Stimulated activated CD4-positive, alpha-beta T cell treated with anti-CD3 and anti-CD28 coated beads, Interleukin-4, amount 100 ng/mL, for 24 hours (primary cell): ENCODE measurements around the gene YWHAH.

ENCODE experiments used
- DNase-seq: peaks from one replicate; pipeline ENCODE4 v3.0.0-alpha.2; 2020

The YWHAH gene

GRCh38 chr22:31943978-31944699 is at the start of gene YWHAH:
TSS of gene YWHAH (plus strand) at chr22:31944535. CDS start at chr22:31944734, 199 bp downstream.
- peak; percentile 91 for DNase-seq

DNA sequence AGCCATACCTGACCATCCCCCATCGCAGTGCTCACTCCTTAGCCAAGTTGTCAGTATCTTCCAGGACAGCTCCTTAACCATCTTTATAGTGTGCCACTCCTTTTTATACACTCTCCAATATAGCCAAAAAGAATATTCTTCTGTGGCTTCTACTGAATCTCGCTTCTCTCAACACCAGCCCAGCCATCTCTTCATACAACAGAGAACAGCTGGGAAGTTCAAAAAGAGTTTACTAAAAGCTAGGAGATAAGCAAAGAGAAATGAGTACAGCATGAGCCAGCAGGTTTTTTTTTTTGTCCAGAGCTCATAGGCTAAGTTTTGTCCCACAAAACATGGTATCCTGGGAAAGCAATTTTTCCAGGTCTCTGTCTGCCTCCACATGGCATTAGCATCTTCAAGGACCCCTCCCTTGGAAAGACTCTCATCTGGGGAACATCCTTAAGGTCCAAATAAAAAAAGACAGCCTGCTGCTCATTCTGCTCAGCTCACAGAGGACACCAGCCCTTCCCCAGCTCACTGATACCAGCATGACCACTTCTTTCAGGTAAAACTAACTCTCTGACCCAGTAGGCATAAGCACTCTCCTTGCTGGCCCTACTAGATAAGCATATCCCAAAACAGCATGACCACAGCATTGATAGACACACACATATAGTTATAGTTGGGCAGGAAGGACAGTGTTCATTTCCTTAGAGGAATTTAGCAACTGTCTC is 48.8 kb upstream of the YWHAH start:
- no peak for DNase-seq

DNA sequence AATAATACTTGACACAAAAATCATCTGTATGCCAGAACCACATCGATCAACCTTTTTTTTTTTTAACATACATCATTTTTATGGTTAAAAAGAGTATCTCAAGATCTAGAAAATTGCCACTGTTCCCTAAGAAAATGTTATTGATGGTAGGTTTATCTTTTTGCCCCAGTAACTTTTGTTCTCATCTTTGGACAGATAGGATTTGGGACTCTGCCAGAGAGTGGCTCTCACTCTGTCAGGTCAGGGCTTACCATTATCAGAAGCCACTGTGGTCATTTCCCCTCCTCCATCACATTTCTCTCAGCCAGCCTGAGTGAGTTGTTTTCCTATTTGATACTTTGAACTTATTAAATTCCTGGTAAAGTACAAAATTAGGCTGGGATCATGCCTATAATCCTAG is 47.9 kb upstream of the YWHAH start:
- no peak for DNase-seq

DNA sequence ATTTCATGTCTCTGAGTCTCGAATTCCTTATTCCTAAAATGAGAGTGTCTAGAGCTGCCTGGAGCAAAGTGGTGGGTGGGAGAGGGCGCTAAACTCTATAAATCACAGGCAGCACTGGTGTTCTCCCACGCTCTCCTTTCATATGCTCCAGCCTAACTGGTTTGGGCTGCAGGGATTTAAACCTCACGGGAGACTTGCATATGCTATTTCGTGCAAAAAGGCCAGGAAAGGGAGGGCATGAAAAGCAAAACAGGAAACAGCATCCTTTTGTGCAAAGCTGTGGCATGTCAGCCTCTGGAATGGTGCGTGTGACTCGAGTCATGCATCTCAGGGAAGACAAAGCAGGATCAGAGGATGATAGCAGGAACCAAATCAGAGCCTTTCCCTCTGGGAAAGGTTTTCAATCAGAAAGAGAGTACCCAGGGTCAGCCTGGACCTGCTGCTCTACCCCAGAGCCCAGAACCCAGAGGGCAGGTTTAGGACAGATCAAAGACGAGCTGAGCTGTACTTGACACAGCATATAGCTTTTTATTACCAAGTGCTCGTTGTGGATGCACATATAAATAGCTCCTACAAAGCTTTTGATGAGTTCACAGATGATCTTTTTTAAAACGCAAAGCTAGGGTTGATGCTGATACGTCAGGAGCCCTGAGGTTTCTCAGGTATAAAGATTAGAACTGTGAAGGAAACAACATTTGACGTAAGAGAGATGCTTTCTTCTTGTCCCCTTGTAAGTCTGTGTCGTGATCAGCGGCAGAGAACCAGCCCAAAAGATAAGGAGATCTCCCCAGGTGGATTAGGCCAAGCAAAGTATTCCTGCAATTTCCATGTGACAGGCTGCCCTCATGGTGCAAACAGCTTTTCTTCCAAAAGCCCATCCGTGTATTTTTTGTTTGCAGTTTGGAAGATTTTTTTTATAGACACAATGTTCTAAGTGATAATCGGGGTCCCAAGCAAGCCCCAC is 46.2 kb upstream of the YWHAH start:
- no peak for DNase-seq

DNA sequence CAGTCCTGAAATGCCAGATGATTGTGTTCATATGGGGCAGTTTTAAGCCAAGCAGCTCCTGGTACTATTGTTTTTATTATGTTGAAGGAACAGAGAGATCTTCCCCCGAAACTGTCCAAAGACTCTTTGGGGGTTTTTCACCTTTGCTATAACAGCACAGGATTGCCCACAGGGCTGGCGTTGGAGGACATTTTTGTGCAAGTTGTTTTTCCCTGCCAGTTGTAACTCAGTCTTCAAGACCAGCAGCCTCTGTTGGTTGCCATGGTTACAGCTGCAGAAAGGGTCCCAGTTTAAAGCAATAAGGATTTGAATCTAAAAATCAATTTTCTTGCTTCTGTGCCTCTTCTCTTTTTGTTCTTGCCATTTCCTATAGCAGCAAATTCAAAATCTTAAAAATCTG is 45.4 kb upstream of the YWHAH start:
- DNase-seq, result no peak

- DNase-seq, result no peak
Measured at GRCh38 chr22:31899669-31900068, 44.7 kb upstream of the YWHAH start.

DNA sequence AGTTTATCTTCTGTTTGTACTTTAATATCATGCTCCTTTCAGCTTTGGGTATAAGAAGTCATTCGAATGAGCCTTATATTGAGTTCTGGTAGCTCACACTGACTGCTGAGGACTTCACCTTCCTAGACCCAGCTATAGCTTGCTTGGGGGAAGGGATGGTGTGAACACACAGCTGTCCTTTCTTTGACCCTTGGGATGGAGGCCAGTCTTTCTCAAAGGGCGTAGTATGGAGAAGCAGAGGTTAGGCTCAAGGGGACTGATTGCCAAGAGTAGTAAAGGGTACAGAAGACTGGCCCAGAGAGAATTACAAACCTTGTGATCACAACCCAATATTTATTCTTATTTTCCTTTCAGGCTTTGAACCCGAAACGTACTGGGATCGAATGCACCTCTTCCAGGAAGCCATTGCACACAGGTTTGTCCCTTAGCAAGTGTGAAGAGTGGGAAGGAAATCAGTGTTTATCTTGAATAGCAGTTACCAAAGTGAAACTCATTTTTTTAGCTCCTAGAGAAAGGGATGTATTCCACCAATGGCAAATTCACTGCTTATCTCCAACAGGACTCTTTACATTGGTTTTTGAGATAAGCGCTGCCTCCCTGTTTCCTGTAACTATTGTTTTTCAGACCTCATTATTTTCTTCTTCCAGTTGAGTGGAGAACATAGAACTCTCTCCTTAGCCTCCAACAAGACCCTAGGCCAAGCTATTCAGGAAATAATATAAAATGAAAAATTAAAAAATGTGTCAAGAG is 42.8 kb upstream of the YWHAH start:
- no peak for DNase-seq

- no peak for DNase-seq
Measured at GRCh38 chr22:31904651-31905050, 39.7 kb upstream of the YWHAH start.

DNA sequence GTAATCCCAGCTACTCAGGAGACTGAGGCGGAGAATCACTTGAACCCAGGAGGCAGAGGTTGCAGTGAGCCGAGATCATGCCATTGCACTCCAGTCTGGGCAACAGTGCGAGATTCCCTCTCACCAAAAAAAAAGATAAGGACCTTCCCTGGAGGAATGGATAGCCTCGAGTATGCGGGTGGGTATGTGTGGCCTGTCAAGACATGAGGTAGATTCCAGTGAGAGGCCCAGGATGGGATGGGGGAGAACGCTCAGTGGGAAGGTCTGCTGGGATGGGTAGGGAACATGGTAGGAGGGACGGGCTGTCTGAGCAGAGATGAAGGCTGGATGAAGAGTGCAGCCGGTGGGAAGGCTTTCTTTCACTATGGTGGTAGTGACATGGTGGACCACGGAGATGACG is 39.0 kb upstream of the YWHAH start:
- DNase-seq, result no peak

DNA sequence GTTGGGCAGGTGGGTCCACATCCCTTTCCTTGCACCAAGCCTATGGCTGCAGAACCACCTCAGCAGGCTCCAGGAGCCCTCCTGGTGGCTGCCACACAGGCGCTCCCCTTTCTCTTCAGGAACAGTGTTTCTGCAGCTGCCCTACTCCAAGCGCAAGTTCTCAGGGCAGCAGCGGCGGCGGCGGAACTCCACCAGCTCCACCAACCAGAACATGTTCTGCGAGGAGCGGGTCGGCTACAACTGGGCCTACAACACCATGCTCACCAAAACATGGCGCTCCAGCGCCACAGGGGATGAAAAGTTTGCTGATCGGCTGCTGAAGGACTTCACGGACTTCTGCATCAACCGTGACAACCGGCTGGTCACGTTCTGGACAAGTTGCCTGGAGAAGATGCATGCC is 38.2 kb upstream of the YWHAH start:
- no peak for DNase-seq

DNA sequence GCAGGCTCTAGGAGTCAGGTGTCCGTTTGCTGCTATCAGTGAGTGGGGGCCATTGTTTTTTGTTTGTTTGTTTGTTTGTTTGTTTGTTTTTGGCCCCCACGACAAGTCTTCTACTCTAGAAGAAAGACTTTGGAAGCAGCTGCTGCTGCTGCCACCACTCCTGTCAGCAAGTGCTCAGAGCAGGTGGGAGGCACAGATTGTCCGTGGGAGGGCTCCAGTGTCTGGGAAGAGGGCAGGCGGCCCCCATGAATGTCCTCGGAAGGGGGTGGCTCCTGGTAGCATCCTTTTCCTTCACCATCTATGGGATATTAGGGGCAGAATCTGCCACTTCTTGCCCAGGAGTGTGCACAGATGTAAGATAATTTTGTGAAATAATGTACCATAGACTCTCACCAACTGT is 37.8 kb upstream of the YWHAH start:
- DNase-seq, result no peak

DNA sequence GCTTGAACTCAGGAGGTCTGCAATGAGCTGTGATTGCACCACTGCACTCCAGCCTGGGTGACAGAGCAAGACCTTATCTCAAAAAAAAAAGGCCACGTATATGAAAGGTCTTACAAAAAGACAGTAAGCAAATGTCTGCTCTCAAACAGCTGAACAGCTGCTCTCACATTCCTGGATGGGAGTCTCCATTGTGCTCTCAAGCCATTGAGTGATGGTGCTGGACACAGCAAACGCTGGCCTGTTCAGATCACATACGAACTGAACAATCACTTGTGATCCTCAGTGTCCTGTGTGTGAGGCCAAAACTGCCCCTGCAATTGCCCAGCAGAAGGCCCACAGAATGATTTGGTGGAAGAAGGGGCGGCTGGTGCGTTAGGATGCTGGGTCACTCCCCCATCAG is 34.4 kb upstream of the YWHAH start:
- DNase-seq, result no peak

GRCh38 chr22:31911565-31912406 is 32.5 kb upstream of the YWHAH start:
- DNase-seq, result no peak

DNA sequence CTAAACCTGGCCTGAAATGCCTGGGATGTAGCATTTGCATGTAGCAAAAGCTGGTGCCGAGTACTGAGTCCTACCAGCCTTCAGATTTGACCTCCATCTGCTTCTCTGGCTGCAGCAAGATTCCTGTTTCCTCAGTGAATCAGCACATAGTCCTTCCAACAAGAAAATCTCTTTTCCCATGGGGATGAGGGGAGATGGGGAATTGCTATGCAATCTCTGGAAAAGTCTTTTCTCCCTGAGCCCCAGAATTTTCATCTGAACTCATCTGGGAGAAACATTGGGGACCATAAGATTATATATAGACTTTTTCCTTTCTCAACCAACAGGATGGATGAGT is 32.0 kb upstream of the YWHAH start:
- no peak for DNase-seq

- no peak for DNase-seq
Measured at GRCh38 chr22:31915586-31915985, 28.7 kb upstream of the YWHAH start.

DNA sequence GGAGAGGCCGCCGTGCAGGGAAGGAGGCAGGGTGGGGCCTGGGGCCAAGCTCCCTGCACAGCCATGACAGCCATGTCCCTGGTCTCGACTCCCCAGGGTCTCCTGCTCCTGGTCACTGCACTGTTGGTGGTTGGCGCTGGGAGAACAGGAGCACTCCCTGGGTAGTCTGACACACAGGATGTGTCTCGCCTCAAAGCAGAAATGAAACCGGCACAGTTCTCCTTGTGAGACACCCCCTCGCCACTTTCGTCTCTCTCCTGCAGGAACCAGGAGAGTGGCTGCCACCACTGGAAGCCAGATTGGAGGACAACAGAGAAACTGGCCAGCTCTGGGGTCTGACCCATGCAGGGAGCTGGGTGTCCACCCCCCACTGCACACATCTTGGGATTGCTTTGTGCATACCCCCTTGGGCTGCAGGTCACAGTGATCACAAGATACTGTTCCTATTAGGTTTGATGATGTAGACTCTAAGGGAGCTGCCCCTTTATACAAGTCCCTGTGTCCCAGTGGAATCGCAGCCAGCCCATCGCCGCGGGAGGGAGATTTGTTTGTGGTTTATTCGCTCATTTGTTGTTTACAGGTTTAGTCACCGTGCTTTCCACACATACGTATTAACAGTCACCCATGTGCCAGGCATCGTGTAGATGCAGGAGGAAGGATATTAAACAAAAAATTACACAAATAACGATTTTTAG is 27.0 kb upstream of the YWHAH start:
- DNase-seq, result no peak

DNA sequence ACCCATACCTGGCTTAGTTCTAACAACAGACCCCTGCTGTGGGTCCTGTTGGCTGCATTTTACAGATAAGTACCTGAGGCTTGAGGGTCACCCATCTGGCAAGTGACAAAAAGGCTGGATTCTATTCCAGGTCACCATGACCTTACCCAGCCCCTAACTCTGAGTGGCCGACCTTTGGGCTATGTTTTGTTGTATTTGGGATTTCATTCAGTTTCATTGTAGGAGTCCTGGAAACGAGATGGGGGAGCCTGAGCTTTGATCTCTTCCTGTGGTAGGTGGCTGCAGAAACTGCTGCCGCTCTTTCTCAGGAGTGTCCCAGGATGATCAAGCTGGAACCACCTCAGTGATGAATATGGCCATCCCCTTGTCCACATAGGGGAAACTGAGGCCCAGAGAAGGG is 24.6 kb upstream of the YWHAH start:
- no peak for DNase-seq

- DNase-seq, result no peak
Measured at GRCh38 chr22:31920306-31920705, 24.0 kb upstream of the YWHAH start.

DNA sequence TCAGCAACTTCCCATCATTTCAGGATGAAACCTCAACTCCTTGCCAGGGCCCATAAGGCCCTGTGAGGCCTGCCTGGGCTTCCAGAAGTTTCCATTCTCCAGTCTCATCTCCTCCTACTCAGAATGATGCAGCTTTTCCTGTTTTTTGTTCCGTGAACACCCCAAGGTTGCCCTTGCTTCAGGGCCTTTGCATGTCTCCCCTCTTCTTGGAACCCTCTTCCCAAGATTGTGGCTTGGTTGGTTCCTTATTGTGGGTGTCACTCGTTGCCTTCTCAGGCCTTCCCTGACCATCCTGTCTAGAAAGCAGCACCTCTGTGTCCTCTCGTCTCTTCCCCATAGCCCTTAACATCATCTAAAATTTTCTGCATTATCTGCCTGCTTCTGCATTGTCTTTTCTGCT is 23.2 kb upstream of the YWHAH start:
- no peak for DNase-seq

- no peak for DNase-seq
Measured at GRCh38 chr22:31922534-31922933, 21.8 kb upstream of the YWHAH start.

GRCh38 chr22:31923136-31923535 is 21.2 kb upstream of the YWHAH start:
- DNase-seq, result no peak
